Femur (tissue), 1 donor: ENCODE results near the gene KRT86.

ENCODE experiments used
- DNase-seq: peaks from one replicate; pipeline ENCODE4 v3.0.0-alpha.2; 2017

Gene KRT86

GRCh38 chr12:52274521-52275120 is at the start of gene KRT86:
KRT86 (plus strand) TSS chr12:52274645; CDS start chr12:52301917, 27,272 bp downstream.
- no peak for DNase-seq

- DNase-seq, result no peak
These were observed 48.7 kb upstream of the KRT86 start for GRCh38 chr12:52225752-52226151.

- DNase-seq, result no peak
These were observed 48.0 kb upstream of the KRT86 start for GRCh38 chr12:52226446-52226845.

- DNase-seq, result no peak
These were observed 46.8 kb upstream of the KRT86 start for GRCh38 chr12:52227606-52228166.

- no peak for DNase-seq
These were observed 46.1 kb upstream of the KRT86 start for GRCh38 chr12:52228366-52228765.

GRCh38 chr12:52228931-52229330 is 45.5 kb upstream of the KRT86 start:
- no peak for DNase-seq

- no peak for DNase-seq
These were observed 44.6 kb upstream of the KRT86 start for GRCh38 chr12:52229836-52230343.

- no peak for DNase-seq
These were observed 43.8 kb upstream of the KRT86 start for GRCh38 chr12:52230364-52231281.

GRCh38 chr12:52231305-52232202 is 42.9 kb upstream of the KRT86 start:
- no peak for DNase-seq

- DNase-seq, result no peak
These were observed 42.2 kb upstream of the KRT86 start for GRCh38 chr12:52232203-52232673.

GRCh38 chr12:52232674-52233461 is 41.6 kb upstream of the KRT86 start, which contains the start of gene KRT7:
KRT7 (plus strand) TSS chr12:52233243; CDS start chr12:52233297, 54 bp downstream.
- DNase-seq, result no peak

- DNase-seq, result no peak
These were observed 40.8 kb upstream of the KRT86 start for GRCh38 chr12:52233462-52234207.

- no peak for DNase-seq
These were observed 40.1 kb upstream of the KRT86 start for GRCh38 chr12:52234223-52234810.

- no peak for DNase-seq
These were observed 39.3 kb upstream of the KRT86 start for GRCh38 chr12:52235001-52235764.

- DNase-seq, result no peak
These were observed 38.6 kb upstream of the KRT86 start for GRCh38 chr12:52235822-52236361.

GRCh38 chr12:52236386-52237050 is 37.9 kb upstream of the KRT86 start:
- DNase-seq, result no peak

GRCh38 chr12:52238207-52238840 is 36.1 kb upstream of the KRT86 start:
- no peak for DNase-seq
